OCI-LY7 (cell line): Measurements from ENCODE around the gene SPN. TPM values are rescaled to one million over a fixed set of nuclear protein-coding genes. Genes with fewer than 3 reads are reported as not detected.

ENCODE experiments used
- BruUV-seq: library from RNA; stranded (reverse); fragments of 400-500 nt; replicated peaks from 2 replicates; lab custom pipeline; 2021; lab: Mats Ljungman, UMichigan
- CTCF ChIA-PET: fragments of 300-600 bp; sonication (Branson Sonifier 250); formaldehyde crosslinking; loops from one replicate; lab custom pipeline; 2022; ENCODE audit warnings: antibody characterized with exemption; ENCODE audit not compliant: unreplicated experiment; lab: Charles Lee
- POLR2A ChIA-PET: fragments of 300-600 bp; sonication (Branson Sonifier 250); formaldehyde crosslinking; loops from one replicate; lab custom pipeline; 2022; ENCODE audit warnings: antibody characterized with exemption; lab: Charles Lee
- DNase-seq: peaks from one replicate; pipeline ENCODE4 v3.0.0-alpha.2; 2015; ENCODE audit warnings: low spot score
- H2AFZ ChIP-seq: fragments of 200-600 bp; sonication (generic), shearing (Covaris generic); 2 replicates; pipeline ENCODE4 v1.6.1; 2014; ENCODE audit warnings: mild to moderate bottlenecking, antibody characterized with exemption, low read length, moderate library complexity
- H3K27ac ChIP-seq: fragments of 200-600 bp; sonication (generic); 2 replicates; pipeline ENCODE4 v1.5.1; 2014; ENCODE audit warnings: mixed run types, low read depth, mild to moderate bottlenecking, moderate library complexity, low read length, inconsistent platforms; ENCODE audit not compliant: poor library complexity, severe bottlenecking
- H3K36me3 ChIP-seq: fragments of 200-600 bp; sonication (generic); 2 replicates; pipeline ENCODE4 v1.6.1; 2014; ENCODE audit warnings: mild to moderate bottlenecking, antibody characterized with exemption, low read length, moderate library complexity, mixed read lengths; ENCODE audit not compliant: insufficient read depth
- H3K4me1 ChIP-seq: fragments of 200-600 bp; sonication (generic); 2 replicates; pipeline ENCODE4 v1.5.1; 2014; ENCODE audit warnings: mild to moderate bottlenecking, low read length; ENCODE audit not compliant: insufficient read depth, poor library complexity, severe bottlenecking
- H3K4me2 ChIP-seq: fragments of 200-600 bp; sonication (generic); 2 replicates; pipeline ENCODE4 v1.6.1; 2014; ENCODE audit warnings: mild to moderate bottlenecking, low read length
- H3K4me3 ChIP-seq: fragments of 200-600 bp; sonication (generic); 2 replicates; pipeline ENCODE4 v1.5.1; 2014; ENCODE audit warnings: mild to moderate bottlenecking, low read depth, low read length; ENCODE audit not compliant: poor library complexity, severe bottlenecking
- H3K79me2 ChIP-seq: fragments of 200-600 bp; sonication (generic); 2 replicates; pipeline ENCODE4 v1.6.1; 2016; ENCODE audit warnings: low read depth, mild to moderate bottlenecking, low read length, moderate library complexity, mixed read lengths; ENCODE audit not compliant: insufficient read depth
- H3K9me2 ChIP-seq: fragments of 200-600 bp; sonication (generic); 2 replicates; pipeline ENCODE4 v1.6.1; 2016; ENCODE audit warnings: mild to moderate bottlenecking, low read length, mixed read lengths; ENCODE audit not compliant: insufficient read depth
- H3K9me3 ChIP-seq: fragments of 200-600 bp; sonication (generic); 2 replicates; pipeline ENCODE4 v1.6.1; 2014; ENCODE audit warnings: mild to moderate bottlenecking, mixed run types, low read length, mixed read lengths
- H4K20me1 ChIP-seq: fragments of 200-600 bp; sonication (generic); 2 replicates; pipeline ENCODE4 v1.6.1; 2014; ENCODE audit warnings: mild to moderate bottlenecking, antibody characterized with exemption, low read length, moderate library complexity, mixed read lengths; ENCODE audit not compliant: insufficient read depth
- CTCF ChIP-seq: fragments of 200-600 bp; sonication (generic); conservative IDR thresholded peaks from 2 replicates; pipeline ENCODE4 v1.5.1; 2014; ENCODE audit warnings: mild to moderate bottlenecking, antibody characterized with exemption, low read length, moderate library complexity, mixed read lengths
- EZH2phosphoT487 ChIP-seq: fragments of 200-600 bp; sonication (generic); IDR thresholded peaks from 2 replicates; pipeline ENCODE4 v1.6.1; 2018; ENCODE audit warnings: low read depth, borderline replicate concordance, mild to moderate bottlenecking, mixed run types, antibody characterized with exemption, low read length, moderate library complexity, mixed read lengths
- intact Hi-C: fragments of 100-400 bp; cut with micrococcal nuclease; formaldehyde crosslinking; loops from one replicate; pipeline ENCODE4 v1.10.0; 2022; ENCODE audit not compliant: unreplicated experiment
- total RNA-seq, 2 experiments: library from RNA; depleted of rRNA in 1 of 2; stranded (reverse); fragments of >200 nt in 1 of 2; shearing (Covaris generic) in 1 of 2; gene quantifications; 2 replicates each; pipeline ENCODE4 v1.2.3, GENCODE V29; 2014 to 2022

Gene SPN
- total RNA-seq, 2 experiments from 2014 or later = 59.4 to 90.5 TPM

GRCh38 chr16:29710227-29711219, 47.5 kb downstream of the SPN start:
- BruUV-seq = no TSS peak
- no peak for TF ChIP-seq EZH2phosphoT487
- TF ChIP-seq CTCF = peak; percentile 89
- POLR2A ChIA-PET = interaction anchor here (0.9 kb wide), 1 partner anchor 9 kb away, joined by 3 read pairs; no protein-coding TSS in a partner anchor

GRCh38 chr16:29712809-29713208, 49.8 kb downstream of the SPN start:
- no peaks in the 10 kb centered on the region for H3K9me3 ChIP-seq
- H4K20me1 ChIP-seq = no peaks in the 10 kb centered on the region
- H2AFZ ChIP-seq = no peak overlapping the region; the same call in 1 of the 2 replicates
- intact Hi-C loops = no loop called here
- no peak overlapping the region for H3K4me2 ChIP-seq
- DNase-seq = no peak
- BruUV-seq = no TSS peak
- H3K79me2 ChIP-seq = no peaks in the 10 kb centered on the region
- H3K4me3 ChIP-seq = no peak overlapping the region
- TF ChIP-seq CTCF = no peak
- ChIA-PET POLR2A (interaction anchor here (0.8 kb wide), 1 partner anchor 79 kb away, joined by 3 read pairs; no protein-coding TSS in a partner anchor), CTCF (no interaction called here)
- no peaks in the 10 kb centered on the region for H3K36me3 ChIP-seq
- peaks cover 13% of the 10 kb centered on the region for H3K4me1 ChIP-seq
- H3K27ac ChIP-seq = no peak overlapping the region
- H3K9me2 ChIP-seq = no peaks in the 10 kb centered on the region

More at GRCh38 chr16:29710227-29711219, 47.5 kb downstream of the SPN start:
- Histone ChIP-seq H3K4me3 (no peak overlapping the region), H3K4me2 (peak overlapping the region; percentile 24), H3K36me3 (no peaks in the 10 kb centered on the region), H3K9me2 (no peaks in the 10 kb centered on the region), H3K27ac (no peak overlapping the region), H2AFZ (peak overlapping the region; percentile 89), H4K20me1 (no peaks in the 10 kb centered on the region), H3K4me1 (peaks cover 13% of the 10 kb centered on the region), H3K9me3 (no peaks in the 10 kb centered on the region), H3K79me2 (no peaks in the 10 kb centered on the region)
- peak; percentile 83 for DNase-seq
- intact Hi-C loops = no loop called here
- CTCF ChIA-PET = no interaction called here
